SK-N-SH treated with all-trans-retinoic acid at 6 μM for 48 hours (cell line): ENCODE results near the gene MPP7.

Source experiments
- ARNTL ChIP-seq: fragments of 450-650 bp; formaldehyde crosslinking; IDR thresholded peaks from 2 replicates; pipeline ENCODE4 v1.5.0; 2020; ENCODE audit warnings: low read depth, mild to moderate bottlenecking, moderate library complexity, borderline replicate concordance
- BACH2 ChIP-seq: fragments of 250-450 bp; sonication (Bioruptor Pico); IDR thresholded peaks from 2 replicates; pipeline ENCODE4 v1.9.0; 2021; ENCODE audit warnings: mild to moderate bottlenecking, borderline replicate concordance
- CSRNP3 ChIP-seq: fragments of 250-450 bp; sonication (Bioruptor Pico); IDR thresholded peaks from 2 replicates; pipeline ENCODE4 v1.5.1; 2021; ENCODE audit warnings: mild to moderate bottlenecking, moderate library complexity
- GLIS3 ChIP-seq: fragments of 250-450 bp; sonication (Bioruptor Pico); IDR thresholded peaks from 2 replicates; pipeline ENCODE4 v1.5.0; 2020; ENCODE audit warnings: mild to moderate bottlenecking, moderate library complexity
- OSR1 ChIP-seq: fragments of 250-450 bp; sonication (Bioruptor Pico); IDR thresholded peaks from 2 replicates; pipeline ENCODE4 v1.8.0; 2022; ENCODE audit warnings: moderate library complexity, mild to moderate bottlenecking, inconsistent platforms
- POU6F1 ChIP-seq: fragments of 250-450 bp; sonication (Bioruptor Pico); IDR thresholded peaks from 2 replicates; pipeline ENCODE4 v1.8.0; 2021; ENCODE audit warnings: low read depth, mild to moderate bottlenecking, moderate library complexity, borderline replicate concordance
- RARB ChIP-seq: fragments of 250-450 bp; sonication (Bioruptor Pico); IDR thresholded peaks from 2 replicates; pipeline ENCODE4 v1.8.0; 2021; ENCODE audit warnings: mild to moderate bottlenecking, moderate library complexity
- TSHZ2 ChIP-seq: fragments of 250-450 bp; sonication (Bioruptor Pico); IDR thresholded peaks from 2 replicates; pipeline ENCODE4 v1.5.0; 2020; ENCODE audit warnings: mild to moderate bottlenecking, moderate library complexity
- ZFP30 ChIP-seq: fragments of 450-650 bp; formaldehyde crosslinking; IDR thresholded peaks from 2 replicates; pipeline ENCODE4 v1.5.0; 2022; ENCODE audit warnings: mild to moderate bottlenecking, moderate library complexity
- ZNF565 ChIP-seq: fragments of 450-650 bp; formaldehyde crosslinking; conservative IDR thresholded peaks from 2 replicates; pipeline ENCODE4 v1.5.0; 2020; ENCODE audit warnings: low read depth, mild to moderate bottlenecking, moderate library complexity
- ZNF70 ChIP-seq: fragments of 450-650 bp; formaldehyde crosslinking; IDR thresholded peaks from 2 replicates; pipeline ENCODE4 v1.5.0; 2020; ENCODE audit warnings: mild to moderate bottlenecking, moderate library complexity
- TF ChIP-seq, protein P1 (sequence below): fragments of 250-450 bp; sonication (Bioruptor Pico); IDR thresholded peaks from 2 replicates; pipeline ENCODE4 v1.8.0; 2020; ENCODE audit warnings: mild to moderate bottlenecking, moderate library complexity, borderline replicate concordance
- TF ChIP-seq, protein P2 (sequence below): fragments of 250-450 bp; sonication (Bioruptor Pico); IDR thresholded peaks from 2 replicates; pipeline ENCODE4 v1.5.1; 2020; ENCODE audit warnings: low read depth, mild to moderate bottlenecking, moderate library complexity

GRCh38 chr10:28304032-28304571 lies 1.2 kb upstream of the MPP7 start:
- TF ChIP-seq ZNF565 (CRISPR knock-in tag) (no peak), ZNF70 (no peak), ZFP30 (CRISPR knock-in tag) (no peak), POU6F1 (CRISPR knock-in tag) (no peak), OSR1 (CRISPR knock-in tag) (no peak), CSRNP3 (no peak), RARB (no peak), GLIS3 (CRISPR knock-in tag) (no peak), BACH2 (CRISPR knock-in tag) (no peak), ARNTL (CRISPR knock-in tag) (no peak), TSHZ2 (no peak)
- TF ChIP-seq, protein P1, sequence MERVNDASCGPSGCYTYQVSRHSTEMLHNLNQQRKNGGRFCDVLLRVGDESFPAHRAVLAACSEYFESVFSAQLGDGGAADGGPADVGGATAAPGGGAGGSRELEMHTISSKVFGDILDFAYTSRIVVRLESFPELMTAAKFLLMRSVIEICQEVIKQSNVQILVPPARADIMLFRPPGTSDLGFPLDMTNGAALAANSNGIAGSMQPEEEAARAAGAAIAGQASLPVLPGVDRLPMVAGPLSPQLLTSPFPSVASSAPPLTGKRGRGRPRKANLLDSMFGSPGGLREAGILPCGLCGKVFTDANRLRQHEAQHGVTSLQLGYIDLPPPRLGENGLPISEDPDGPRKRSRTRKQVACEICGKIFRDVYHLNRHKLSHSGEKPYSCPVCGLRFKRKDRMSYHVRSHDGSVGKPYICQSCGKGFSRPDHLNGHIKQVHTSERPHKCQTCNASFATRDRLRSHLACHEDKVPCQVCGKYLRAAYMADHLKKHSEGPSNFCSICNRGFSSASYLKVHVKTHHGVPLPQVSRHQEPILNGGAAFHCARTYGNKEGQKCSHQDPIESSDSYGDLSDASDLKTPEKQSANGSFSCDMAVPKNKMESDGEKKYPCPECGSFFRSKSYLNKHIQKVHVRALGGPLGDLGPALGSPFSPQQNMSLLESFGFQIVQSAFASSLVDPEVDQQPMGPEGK (CRISPR knock-in tag), result no peak
- TF ChIP-seq, protein P2, sequence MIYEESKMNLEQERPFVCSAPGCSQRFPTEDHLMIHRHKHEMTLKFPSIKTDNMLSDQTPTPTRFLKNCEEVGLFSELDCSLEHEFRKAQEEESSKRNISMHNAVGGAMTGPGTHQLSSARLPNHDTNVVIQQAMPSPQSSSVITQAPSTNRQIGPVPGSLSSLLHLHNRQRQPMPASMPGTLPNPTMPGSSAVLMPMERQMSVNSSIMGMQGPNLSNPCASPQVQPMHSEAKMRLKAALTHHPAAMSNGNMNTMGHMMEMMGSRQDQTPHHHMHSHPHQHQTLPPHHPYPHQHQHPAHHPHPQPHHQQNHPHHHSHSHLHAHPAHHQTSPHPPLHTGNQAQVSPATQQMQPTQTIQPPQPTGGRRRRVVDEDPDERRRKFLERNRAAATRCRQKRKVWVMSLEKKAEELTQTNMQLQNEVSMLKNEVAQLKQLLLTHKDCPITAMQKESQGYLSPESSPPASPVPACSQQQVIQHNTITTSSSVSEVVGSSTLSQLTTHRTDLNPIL, result no peak
